ENCODE data around the gene ABHD2.
"Not testable (repeated sequence)": the region's sequence is repeated elsewhere in the genome, so short reads cannot be mapped to it uniquely, and the experiment has no call there.

Gene ABHD2

DNA sequence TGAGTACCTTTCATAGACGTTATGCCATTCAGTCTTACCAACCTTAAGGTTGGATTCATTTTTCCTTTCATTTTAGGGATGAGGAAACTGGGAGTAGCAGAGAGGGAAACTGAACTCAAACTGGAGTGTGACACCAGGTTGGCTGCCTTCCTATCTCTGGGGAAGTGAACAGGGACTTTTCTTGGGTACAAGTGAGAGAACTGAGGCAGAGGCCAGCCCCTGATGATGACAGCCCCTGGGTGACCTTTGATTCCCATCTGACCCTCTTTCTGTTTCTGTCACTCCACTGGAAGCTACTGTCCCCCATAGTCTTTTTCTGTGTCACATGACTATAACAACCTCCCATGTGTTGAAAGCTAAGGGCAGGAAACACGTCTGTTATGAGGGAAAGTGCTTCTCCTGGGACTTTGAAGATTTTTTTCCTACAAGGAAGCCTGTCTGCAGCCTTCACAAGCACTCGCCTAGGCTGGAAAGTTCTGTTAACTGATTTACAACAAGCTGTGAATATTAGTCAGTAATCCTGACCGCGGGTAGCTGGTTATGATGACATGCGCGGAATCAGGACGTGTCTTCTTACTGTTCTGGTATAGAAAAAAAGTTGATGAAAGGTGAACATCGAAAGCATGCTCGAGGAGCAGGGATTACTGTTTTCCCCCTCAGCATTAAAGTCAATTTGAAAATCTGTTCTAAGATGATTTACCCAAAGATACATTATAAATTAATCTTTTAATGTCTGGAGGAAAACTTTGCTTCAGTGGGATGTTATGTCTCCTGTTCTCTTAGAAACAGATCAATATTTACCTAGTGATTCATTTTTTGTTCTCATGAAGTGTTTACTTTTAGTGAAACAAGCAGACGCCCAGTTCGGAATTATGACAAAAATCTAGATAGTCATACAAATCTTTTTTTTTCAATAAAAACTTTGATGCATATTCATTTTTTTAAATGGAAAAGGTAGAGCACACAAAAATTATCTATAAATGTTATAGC is 31.5 kb downstream of the ABHD2 start:
- no peak for DNase-seq (ENCODE audit: low read depth in 3 of 3)

GRCh38 chr15:89120479-89121000 is 32.3 kb downstream of the ABHD2 start:
- not testable (repeated sequence) for DNase-seq (ENCODE audit: low read depth in 3 of 3)

- DNase-seq (ENCODE audit: low read depth in 3 of 3): no peak
These were observed 33.2 kb downstream of the ABHD2 start for GRCh38 chr15:89121414-89121813.

GRCh38 chr15:89122505-89123180 is 34.4 kb downstream of the ABHD2 start:
- no peak for DNase-seq (ENCODE audit: low read depth in 3 of 3)

DNA sequence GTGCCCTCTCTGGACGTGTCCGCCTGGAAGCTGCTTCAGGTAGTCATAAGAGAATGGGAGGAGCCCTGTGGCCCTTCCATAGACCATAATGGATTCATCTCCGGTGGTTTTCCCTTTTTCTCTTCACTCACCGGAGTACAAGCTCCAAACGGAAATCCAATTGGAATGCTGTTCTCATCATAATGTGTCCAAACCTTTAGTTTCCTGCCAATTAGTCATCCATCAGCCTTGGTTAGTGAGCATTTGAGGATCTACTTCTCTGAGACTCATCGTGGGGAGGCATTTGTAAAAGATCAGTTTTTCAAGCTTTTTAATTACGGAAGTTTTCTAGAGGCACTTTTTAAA is 34.9 kb downstream of the ABHD2 start:
- DNase-seq (ENCODE audit: low read depth in 3 of 3): no peak

- DNase-seq (ENCODE audit: low read depth in 3 of 3): no peak
These were observed 37.0 kb downstream of the ABHD2 start for GRCh38 chr15:89125088-89125826.

GRCh38 chr15:89126009-89126408 is 37.8 kb downstream of the ABHD2 start:
- no peak for DNase-seq (ENCODE audit: low read depth in 3 of 3)

DNA sequence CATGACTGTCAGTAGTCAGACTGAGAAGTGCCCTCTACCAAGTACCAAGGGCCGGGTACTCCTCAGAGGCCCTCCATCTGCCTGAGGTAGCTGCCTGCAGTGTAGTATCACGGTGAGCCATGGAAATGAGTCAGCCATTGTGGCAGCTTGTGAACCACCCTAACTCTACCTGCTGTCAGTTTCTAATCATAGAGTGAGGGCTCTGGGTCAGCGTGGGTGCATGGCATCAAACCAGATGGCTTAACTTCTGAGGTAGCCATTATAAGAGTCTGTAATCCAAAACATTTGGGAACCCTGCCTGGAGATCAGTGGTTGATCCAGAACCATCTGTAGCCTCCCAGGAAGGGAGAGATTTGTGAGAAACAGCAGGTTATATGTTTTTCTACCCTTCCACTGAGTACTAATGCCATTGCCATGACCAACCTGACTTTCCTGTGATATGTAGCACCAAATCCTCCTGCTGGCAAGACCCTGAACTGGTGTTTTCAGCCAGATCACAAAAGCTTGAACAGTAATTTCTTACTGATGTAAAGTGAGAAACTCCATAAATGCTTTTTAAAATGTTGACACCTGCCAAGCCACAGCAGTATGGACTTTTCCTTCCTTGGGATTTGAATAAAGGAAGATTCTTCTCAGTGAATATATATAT is 38.9 kb downstream of the ABHD2 start:
- DNase-seq (ENCODE audit: low read depth in 3 of 3): no peak

DNA sequence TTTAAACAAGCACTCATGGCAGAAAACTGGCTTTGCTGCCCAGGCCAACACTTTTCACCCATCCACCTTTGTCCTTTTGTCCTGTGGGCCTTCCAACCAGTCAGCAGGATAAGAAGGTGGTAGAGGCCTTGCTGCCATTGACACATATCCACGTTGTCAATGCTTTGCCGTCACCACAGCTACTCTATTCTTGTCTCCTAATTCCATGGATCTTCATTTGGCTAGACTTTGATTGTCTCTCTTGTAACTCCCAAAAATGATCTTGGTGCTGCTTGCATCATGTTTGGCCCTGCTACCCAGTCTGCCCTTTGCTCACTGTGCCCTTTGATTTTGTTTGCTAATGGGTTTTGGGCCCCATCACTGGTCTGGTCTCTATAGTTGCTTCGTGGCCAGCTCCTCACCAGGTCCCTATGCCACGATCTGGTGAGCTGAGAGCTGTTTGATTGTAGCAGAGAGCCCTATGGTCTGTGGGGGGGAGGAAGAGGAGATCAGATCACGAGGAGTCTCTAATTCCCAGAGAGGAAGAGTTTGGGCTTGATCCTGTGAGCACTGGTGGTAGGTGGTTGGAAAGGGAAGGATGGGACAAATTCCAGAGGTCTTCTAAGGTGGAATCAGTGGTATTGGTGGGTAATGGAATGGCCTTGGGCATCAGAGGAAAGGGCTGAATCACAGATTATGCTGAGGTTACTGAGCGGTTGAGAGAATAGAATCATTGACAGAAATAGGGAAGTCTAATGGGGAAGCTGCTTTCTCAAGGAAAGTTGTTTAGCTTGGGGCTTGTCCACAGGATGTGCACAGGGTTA is 40.3 kb downstream of the ABHD2 start:
- no peak for DNase-seq (ENCODE audit: low read depth in 3 of 3)

DNA sequence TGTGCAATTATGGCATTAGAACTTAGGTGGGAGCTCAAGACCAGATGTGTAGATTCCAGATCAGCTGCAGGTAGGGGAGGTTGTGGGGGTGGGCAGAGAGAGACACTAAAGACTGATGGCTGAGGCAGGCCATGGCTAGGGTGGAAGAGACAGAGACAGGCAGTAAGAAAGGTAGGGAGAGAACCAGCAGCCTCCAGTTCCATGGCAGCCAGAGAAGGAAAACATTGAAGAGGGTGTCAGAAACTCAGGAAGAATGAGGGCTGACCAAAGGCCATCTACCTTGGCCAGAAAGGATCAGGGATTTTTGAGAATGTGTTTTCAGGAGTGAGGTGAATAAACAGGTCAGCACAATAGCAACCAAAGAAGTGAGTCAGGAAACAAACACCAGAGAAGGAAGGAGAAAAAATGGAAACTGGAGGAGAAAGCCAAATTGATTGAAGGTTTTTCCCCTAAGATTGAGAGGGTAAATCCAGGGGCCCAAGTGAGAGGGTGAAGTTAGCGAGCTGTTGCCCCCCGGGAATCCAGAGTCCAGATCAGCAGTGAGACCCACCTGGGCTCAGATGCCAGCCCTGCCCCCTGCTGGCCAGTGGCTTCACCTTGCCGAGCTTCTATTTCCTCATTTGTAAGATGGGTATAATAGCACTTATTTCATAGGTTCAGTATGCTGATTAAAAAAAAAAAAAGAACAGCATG is 41.0 kb downstream of the ABHD2 start:
- peak; percentile 29 to 31 (median 30) for DNase-seq (ENCODE audit: low read depth in 3 of 3)

- DNase-seq (ENCODE audit: low read depth in 3 of 3): no peak
These were observed 41.5 kb downstream of the ABHD2 start for GRCh38 chr15:89129816-89130134.

DNA sequence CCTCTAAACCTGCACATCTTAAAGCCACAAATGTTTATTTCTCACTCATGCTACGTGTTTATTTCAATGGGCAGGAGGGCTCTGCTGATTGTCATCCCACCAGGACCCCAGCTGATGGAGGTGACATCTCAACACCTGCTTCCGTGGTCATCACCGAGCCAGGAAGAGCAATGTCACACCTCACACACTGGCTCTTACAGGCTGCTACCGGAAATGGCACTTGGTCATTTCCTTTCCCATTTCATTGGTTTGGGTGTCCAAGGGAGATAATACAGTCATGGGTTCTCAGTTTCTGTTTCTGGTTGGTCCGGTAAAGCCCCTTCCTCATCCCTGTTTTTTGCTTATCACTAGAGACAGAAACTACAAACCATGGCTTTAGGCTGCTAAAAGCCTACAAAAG is 41.9 kb downstream of the ABHD2 start:
- no peak for DNase-seq (ENCODE audit: low read depth in 3 of 3)

- no peak for DNase-seq (ENCODE audit: low read depth in 3 of 3)
These were observed 43.5 kb downstream of the ABHD2 start for GRCh38 chr15:89131731-89132130.

- no peak for DNase-seq (ENCODE audit: low read depth in 3 of 3)
These were observed 44.6 kb downstream of the ABHD2 start for GRCh38 chr15:89132611-89133507.

DNA sequence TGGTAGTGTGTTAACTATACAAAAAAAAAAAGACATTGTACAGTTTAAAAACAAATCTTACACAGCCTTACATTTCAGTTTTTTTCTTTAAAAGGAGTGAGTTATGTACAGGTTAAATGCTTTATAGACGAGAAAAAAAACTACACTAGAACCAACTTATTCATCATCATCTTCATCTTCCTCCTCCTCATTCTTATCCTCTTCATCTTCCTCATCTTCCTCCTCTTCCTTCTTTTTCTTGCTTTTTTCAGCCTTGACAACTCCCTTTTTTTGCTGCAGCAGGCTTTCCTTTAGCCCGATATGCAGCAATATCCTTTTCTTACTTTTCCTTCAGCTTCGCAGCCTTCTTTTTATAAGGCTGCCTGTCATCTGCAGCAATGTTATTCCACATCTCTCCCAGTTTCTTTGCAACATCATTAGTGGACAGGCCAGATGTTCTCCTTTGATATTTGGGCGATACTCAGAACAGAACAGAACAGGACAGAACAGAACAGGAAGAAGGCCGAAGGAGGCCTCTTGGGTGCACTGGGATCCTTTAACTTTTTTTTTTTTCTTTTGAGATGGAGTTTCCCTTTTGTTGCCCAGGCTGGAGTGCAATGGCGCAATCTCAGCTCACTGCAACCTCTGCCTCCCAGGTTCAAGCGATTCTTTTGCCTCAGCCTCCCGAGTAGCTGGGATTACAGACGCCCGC is 47.3 kb downstream of the ABHD2 start:
- not testable (repeated sequence) for DNase-seq (ENCODE audit: low read depth in 3 of 3)

DNA sequence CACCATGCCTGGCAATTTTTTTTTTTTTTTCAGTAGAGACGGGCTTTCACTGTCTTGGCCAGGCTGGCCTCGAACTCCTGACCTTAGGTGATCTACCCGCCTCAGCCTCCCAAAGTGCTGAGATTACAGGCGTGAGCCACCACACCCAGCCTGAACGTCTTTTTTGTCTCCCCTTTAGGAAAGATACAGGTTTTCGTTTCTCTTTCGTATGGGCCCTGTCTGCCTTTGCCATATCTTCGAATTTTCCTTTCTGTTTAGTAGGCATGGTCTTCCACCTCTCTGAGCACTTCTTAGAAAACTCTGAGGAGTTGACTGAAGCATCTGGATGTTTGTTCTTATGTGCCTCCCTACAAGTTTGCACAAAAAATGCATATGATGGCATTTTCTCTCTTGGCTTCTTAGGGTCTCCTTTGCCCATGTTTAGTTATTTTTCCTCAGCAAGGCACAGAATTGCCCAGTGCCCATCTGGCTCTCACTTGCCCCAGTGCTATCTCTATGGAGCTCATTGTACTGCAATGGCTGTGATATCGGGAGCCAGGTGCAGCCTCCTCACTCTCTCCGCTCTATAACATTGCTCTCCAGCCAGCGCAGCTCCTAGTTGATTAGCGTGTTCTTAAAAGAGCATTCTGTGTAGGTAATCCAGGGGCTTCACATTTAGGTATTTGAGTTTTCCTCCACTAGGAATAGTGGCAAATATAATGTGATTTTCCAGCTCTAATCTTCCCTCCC is 48.0 kb downstream of the ABHD2 start:
- no peak for DNase-seq (ENCODE audit: low read depth in 3 of 3)

DNA sequence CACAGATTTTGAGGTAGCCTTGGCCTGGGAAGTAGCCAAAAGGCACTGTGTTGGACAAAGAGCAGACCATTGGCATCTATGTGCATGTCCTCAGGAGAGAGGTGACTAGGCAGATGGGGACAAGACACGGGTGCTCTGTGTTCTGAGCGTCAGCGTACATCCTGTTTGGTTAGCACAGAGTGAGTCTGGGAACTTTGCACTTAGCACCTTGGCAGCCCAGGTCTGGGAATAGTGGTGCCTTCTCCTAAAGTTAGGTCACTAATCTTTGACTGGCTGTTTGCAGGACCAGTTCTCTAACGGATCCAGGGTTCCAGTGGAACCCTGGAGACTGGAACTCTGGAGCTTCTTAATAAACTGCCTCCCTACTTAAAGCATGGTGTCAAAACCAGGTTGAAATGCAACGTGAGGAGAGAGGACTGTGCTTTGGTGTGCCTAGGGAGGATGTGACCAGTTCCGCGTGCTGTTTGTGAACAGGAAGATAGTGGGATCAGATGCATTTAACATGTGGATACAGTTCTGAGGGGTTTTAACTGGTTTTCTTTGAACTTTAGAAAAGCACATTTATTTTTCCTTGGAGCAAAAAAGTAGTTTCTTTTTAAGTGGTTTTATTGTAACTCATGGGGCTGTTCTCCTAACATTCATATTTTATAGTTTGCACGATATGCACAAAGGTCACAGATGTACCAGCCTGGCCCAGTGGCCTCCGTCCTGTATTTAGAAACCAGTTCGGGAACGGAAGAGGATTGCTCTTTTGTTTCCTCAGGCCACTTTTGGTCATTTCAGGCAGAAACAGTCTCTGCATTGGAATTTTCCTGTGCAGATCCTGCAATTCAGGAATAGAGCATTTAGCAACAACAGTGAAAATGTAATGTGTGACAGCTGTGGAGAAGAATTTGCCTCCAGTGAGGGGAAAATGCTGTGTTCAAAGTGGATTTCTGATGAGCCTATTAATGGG is 48.8 kb downstream of the ABHD2 start:
- no peak for DNase-seq (ENCODE audit: low read depth in 3 of 3)

All from stimulated activated CD4-positive, alpha-beta T cell treated with anti-CD3 and anti-CD28 coated beads, TNF-alpha, amount 100 ng/mL, for 4 hours (primary cell).